Breast epithelium (tissue), 3 donors: ENCODE measurements around the gene COPS6.

Experiments used
- POLR2A ChIP-seq: fragments of 450-650 bp; IDR thresholded peaks from one replicate; pipeline ENCODE4 v1.6.1; 2016; ENCODE audit warnings: antibody characterized with exemption, mild to moderate bottlenecking, moderate library complexity
- TF ChIP-seq, protein P1 (sequence below), 3 donors: fragments of 450-650 bp; IDR thresholded peaks; one replicate each; pipeline ENCODE4 v1.5.1; 2016 to 2017; ENCODE audit warnings: antibody characterized with exemption in 3 of 3, mild to moderate bottlenecking in 3 of 3, moderate library complexity in 3 of 3

- peak; percentile 62 for TF ChIP-seq POLR2A
- TF ChIP-seq, protein P1, sequence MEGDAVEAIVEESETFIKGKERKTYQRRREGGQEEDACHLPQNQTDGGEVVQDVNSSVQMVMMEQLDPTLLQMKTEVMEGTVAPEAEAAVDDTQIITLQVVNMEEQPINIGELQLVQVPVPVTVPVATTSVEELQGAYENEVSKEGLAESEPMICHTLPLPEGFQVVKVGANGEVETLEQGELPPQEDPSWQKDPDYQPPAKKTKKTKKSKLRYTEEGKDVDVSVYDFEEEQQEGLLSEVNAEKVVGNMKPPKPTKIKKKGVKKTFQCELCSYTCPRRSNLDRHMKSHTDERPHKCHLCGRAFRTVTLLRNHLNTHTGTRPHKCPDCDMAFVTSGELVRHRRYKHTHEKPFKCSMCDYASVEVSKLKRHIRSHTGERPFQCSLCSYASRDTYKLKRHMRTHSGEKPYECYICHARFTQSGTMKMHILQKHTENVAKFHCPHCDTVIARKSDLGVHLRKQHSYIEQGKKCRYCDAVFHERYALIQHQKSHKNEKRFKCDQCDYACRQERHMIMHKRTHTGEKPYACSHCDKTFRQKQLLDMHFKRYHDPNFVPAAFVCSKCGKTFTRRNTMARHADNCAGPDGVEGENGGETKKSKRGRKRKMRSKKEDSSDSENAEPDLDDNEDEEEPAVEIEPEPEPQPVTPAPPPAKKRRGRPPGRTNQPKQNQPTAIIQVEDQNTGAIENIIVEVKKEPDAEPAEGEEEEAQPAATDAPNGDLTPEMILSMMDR (IDR thresholded peaks at IDR 0.05) = no peak
These were observed at the start of gene COPS6 for GRCh38 chr7:100088621-100089457.
